Measurements from ENCODE around the gene CEP63. TPM values are rescaled to one million over a fixed set of nuclear protein-coding genes. Genes with fewer than 3 reads are reported as not detected.
"Not testable (repeated sequence)": the region's sequence is repeated elsewhere in the genome, so short reads cannot be mapped to it uniquely, and the experiment has no call there.

Gene CEP63
- total RNA-seq, 1 donor: 19.4 TPM

- DNase-seq (ENCODE audit: low read depth): no peak
- H3K4me3 ChIP-seq (ENCODE audit: low read depth, low read length): no peak overlapping the region
- no peak for TF ChIP-seq CTCF (IDR thresholded peaks at IDR 0.05; ENCODE audit: insufficient read depth, low read length)
These were observed 49.5 kb downstream of the CEP63 start for GRCh38 chr3:134535186-134535970.

- no peak for TF ChIP-seq CTCF (IDR thresholded peaks at IDR 0.05; ENCODE audit: insufficient read depth, low read length)
- H3K4me3 ChIP-seq (ENCODE audit: low read depth, low read length): no peak overlapping the region
- DNase-seq (ENCODE audit: low read depth): no peak
These were observed 50.9 kb downstream of the CEP63 start for GRCh38 chr3:134536781-134537180.

GRCh38 chr3:134542287-134542958 lies 56.6 kb downstream of the CEP63 start:
- H3K4me3 ChIP-seq (ENCODE audit: low read depth, low read length): no peak overlapping the region
- no peak for TF ChIP-seq CTCF (IDR thresholded peaks at IDR 0.05; ENCODE audit: insufficient read depth, low read length)

GRCh38 chr3:134543113-134543512 lies 57.3 kb downstream of the CEP63 start:
- no peak overlapping the region for H3K4me3 ChIP-seq (ENCODE audit: low read depth, low read length)
- no peak for DNase-seq (ENCODE audit: low read depth)
- TF ChIP-seq CTCF (IDR thresholded peaks at IDR 0.05; ENCODE audit: insufficient read depth, low read length): no peak

More at GRCh38 chr3:134542287-134542958, 56.6 kb downstream of the CEP63 start:
- no peak for DNase-seq (ENCODE audit: low read depth)

GRCh38 chr3:134544316-134544715 lies 58.5 kb downstream of the CEP63 start:
- no peak for TF ChIP-seq CTCF (IDR thresholded peaks at IDR 0.05; ENCODE audit: insufficient read depth, low read length)

GRCh38 chr3:134544783-134545182 lies 58.9 kb downstream of the CEP63 start:
- not testable (repeated sequence) for DNase-seq (ENCODE audit: low read depth); H3K4me3 ChIP-seq (ENCODE audit: low read depth, low read length)

More at GRCh38 chr3:134544316-134544715, 58.5 kb downstream of the CEP63 start:
- H3K4me3 ChIP-seq (ENCODE audit: low read depth, low read length): no peak overlapping the region
- no peak for DNase-seq (ENCODE audit: low read depth)

- no peak for DNase-seq (ENCODE audit: low read depth)
- no peak for TF ChIP-seq CTCF (IDR thresholded peaks at IDR 0.05; ENCODE audit: insufficient read depth, low read length)
- no peak overlapping the region for H3K4me3 ChIP-seq (ENCODE audit: low read depth, low read length)
These were observed 60.0 kb downstream of the CEP63 start for GRCh38 chr3:134545818-134546217.

Measured in fibroblast of the aortic adventitia (primary cell).